Endodermal cell (in vitro differentiated cells): ENCODE results near the gene EMC10. TPM values are rescaled to one million over a fixed set of nuclear protein-coding genes. Genes with fewer than 3 reads are reported as not detected.

Source experiments
- DNase-seq: peaks from one replicate; pipeline ENCODE4 v3.0.0-alpha.2; 2017
- H3K27ac ChIP-seq: 2 replicates; pipeline ENCODE4 v1.5.1; 2013; ENCODE audit warnings: mild to moderate bottlenecking, low read depth, low read length, moderate library complexity
- H3K27me3 ChIP-seq: 2 replicates; pipeline ENCODE4 v1.6.1; 2013; ENCODE audit warnings: mild to moderate bottlenecking, low read length, moderate library complexity; ENCODE audit not compliant: insufficient read depth, control insufficient read depth, poor library complexity, severe bottlenecking
- H3K36me3 ChIP-seq: 2 replicates; pipeline ENCODE4 v1.7.0; 2013; ENCODE audit warnings: mild to moderate bottlenecking, low read length, moderate library complexity; ENCODE audit not compliant: control insufficient read depth, insufficient read depth
- H3K4me1 ChIP-seq: one replicate; pipeline ENCODE4 v1.7.0; 2013; ENCODE audit warnings: low read length; ENCODE audit not compliant: control insufficient read depth, insufficient read depth
- H3K4me3 ChIP-seq: 2 replicates; pipeline ENCODE4 v1.5.1; 2013; ENCODE audit warnings: mild to moderate bottlenecking, low read length, moderate library complexity
- H3K9ac ChIP-seq: 2 replicates; pipeline ENCODE4 v1.6.1; 2013; ENCODE audit warnings: mild to moderate bottlenecking, low read length, moderate library complexity; ENCODE audit not compliant: poor library complexity, severe bottlenecking; ENCODE audit errors: extremely low read depth
- H3K9me3 ChIP-seq: 2 replicates; pipeline ENCODE4 v1.6.1; 2013; ENCODE audit warnings: mild to moderate bottlenecking, low read length, moderate library complexity; ENCODE audit not compliant: control insufficient read depth
- H3K27ac Mint-ChIP-seq: 2 replicates; pipeline ENCODE4 v1.8.0; 2020; ENCODE audit warnings: mixed read lengths
- H3K27me3 Mint-ChIP-seq: 2 replicates; pipeline ENCODE4 v1.8.0; 2021; ENCODE audit warnings: mild to moderate bottlenecking, mixed read lengths; ENCODE audit not compliant: insufficient read depth
- H3K36me3 Mint-ChIP-seq: 2 replicates; pipeline ENCODE4 v1.8.0; 2020; ENCODE audit warnings: low read depth, mixed read lengths
- H3K4me1 Mint-ChIP-seq: 2 replicates; pipeline ENCODE4 v1.8.0; 2020; ENCODE audit warnings: mixed read lengths
- H3K4me3 Mint-ChIP-seq: 2 replicates; pipeline ENCODE4 v1.8.0; 2020; ENCODE audit warnings: mild to moderate bottlenecking, moderate library complexity, mixed read lengths
- H3K9me3 Mint-ChIP-seq: 2 replicates; pipeline ENCODE4 v1.8.0; 2020; ENCODE audit warnings: mild to moderate bottlenecking, mixed read lengths
- WGBS, 2 experiments: methylation state at CpG; one replicate each; pipeline versions ENCODE4 v1.1.5 to v1.1.7; 2013; ENCODE audit warnings: missing lambda C conversion rate in 2 of 2, mixed read lengths in 1 of 2; ENCODE audit not compliant: insufficient coverage in 1 of 2, insufficient read length in 1 of 2; 5-methylcytosine and 5-hydroxymethylcytosine counted together
- total RNA-seq, 2 donors: library from RNA; stranded (reverse); fragmentation: NEBNext Ultra II Directional in 1 of 2; extraction: Animal tissue kit (Norgen Biotek cat#: 25700) in 1 of 2; gene quantifications; 2 replicates in 1 of 2; 3 replicates in 1 of 2; pipeline ENCODE4 v1.2.1, GENCODE V29; 2021
- TF ChIP-seq, protein P1 (sequence below): fragments of 200-600 bp; sonication (generic); conservative IDR thresholded peaks from 2 replicates; pipeline ENCODE4 v1.5.0; 2021; ENCODE audit warnings: antibody characterized with exemption, mild to moderate bottlenecking

Gene EMC10
- total RNA-seq, 2 donors from 2014 or later, result 119 to 123 TPM

DNA sequence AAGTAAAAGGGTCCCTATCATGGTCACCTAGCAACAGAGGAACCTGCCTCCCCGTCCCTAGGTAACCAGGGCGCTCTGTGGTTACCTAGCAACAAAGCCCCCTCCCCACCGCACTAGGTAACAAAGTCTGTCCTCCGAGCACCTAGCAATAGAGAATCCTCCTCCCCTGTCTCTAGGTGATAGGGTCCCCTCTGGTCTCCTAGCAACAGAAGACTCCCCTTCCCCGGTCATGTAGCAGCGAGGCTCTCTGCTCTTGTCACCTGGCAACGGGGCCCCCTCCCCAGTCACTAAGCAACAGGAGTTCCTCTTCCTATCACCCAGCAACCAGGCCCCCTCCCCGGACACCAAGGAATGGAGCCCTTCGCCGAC is 34.4 kb downstream of the EMC10 start:
- peaks cover 1% of the 10 kb centered on the region for H3K4me1 Mint-ChIP-seq
- H3K9ac ChIP-seq, result peak overlapping the region; percentile 38
- H3K36me3 Mint-ChIP-seq, result no peaks in the 10 kb centered on the region
- H3K4me3 ChIP-seq, result peak overlapping the region; percentile 73
- H3K9me3 ChIP-seq, result no peaks in the 10 kb centered on the region
- TF ChIP-seq, protein P1, sequence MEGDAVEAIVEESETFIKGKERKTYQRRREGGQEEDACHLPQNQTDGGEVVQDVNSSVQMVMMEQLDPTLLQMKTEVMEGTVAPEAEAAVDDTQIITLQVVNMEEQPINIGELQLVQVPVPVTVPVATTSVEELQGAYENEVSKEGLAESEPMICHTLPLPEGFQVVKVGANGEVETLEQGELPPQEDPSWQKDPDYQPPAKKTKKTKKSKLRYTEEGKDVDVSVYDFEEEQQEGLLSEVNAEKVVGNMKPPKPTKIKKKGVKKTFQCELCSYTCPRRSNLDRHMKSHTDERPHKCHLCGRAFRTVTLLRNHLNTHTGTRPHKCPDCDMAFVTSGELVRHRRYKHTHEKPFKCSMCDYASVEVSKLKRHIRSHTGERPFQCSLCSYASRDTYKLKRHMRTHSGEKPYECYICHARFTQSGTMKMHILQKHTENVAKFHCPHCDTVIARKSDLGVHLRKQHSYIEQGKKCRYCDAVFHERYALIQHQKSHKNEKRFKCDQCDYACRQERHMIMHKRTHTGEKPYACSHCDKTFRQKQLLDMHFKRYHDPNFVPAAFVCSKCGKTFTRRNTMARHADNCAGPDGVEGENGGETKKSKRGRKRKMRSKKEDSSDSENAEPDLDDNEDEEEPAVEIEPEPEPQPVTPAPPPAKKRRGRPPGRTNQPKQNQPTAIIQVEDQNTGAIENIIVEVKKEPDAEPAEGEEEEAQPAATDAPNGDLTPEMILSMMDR, result no peak
- no peaks in the 10 kb centered on the region for H3K36me3 ChIP-seq
- H3K27me3 ChIP-seq, result no peaks in the 10 kb centered on the region
- no peaks in the 10 kb centered on the region for H3K4me1 ChIP-seq
- H3K27ac Mint-ChIP-seq, result peak overlapping the region; percentile 88
- WGBS, 2 experiments, result 25 to 38% methylated on average over 7 to 10 of the region's 10 CpGs
- peaks cover 34% of the 10 kb centered on the region for H3K27me3 Mint-ChIP-seq
- H3K4me3 Mint-ChIP-seq, result peak overlapping the region; percentile 70
- peak overlapping the region; percentile 97 for H3K27ac ChIP-seq
- no peak for DNase-seq
- no peaks in the 10 kb centered on the region for H3K9me3 Mint-ChIP-seq

DNA sequence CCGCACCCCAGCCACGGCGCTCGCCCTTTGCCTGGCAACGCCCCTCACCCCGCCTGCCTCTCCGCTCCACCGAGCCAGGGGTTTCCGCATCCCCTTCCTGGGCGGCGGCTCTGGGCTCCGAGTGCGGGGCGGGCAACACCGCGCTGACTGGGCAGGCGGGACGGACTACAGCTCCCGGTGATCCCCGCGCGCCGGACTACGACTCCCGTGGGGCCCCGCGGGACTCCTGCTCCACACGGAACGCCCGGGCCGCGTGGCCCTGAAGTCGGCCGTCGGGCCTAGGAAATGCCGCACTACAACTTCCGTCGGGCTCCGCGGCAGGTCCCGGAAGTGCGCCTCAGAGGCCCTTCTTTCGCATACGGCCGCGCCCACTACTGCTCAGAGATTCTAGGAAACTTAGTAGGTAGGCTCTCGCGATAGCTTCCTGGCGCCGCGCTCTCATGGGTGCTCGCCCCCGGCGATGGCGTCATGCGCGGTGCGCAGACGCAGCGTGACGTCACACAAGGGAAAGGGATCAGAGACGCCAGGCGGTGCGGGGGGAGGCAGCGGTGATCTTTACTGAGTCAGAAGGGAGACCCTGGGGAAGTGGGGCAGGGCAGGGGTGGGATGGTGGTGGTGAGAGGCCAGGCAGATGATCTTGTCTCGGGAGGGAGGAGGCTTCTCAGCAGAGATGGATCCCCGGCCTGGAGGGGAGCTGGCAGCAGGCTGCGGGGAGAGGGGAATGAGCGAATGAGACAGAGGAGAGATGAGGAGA is 34.9 kb downstream of the EMC10 start, which contains the start of gene JOSD2:
Gene JOSD2 (minus strand): TSS at position 123 of the 754 bp plus-strand sequence. CDS start 760 bp downstream, outside the sequence.
- H3K9me3 ChIP-seq, result no peaks in the 10 kb centered on the region
- H3K4me3 Mint-ChIP-seq, result peak within 1 kb of the TSS; percentile 70
- H3K36me3 Mint-ChIP-seq, result no peaks in the 10 kb centered on the region
- H3K4me3 ChIP-seq, result peak within 1 kb of the TSS; percentile 73
- no peaks in the 10 kb centered on the region for H3K36me3 ChIP-seq
- peak within 1 kb of the TSS; percentile 38 for H3K9ac ChIP-seq
- TF ChIP-seq, protein P1, result no peak
- H3K27ac ChIP-seq, result peak within 1 kb of the TSS; percentile 97
- 27 to 38% methylated on average over 23 to 69 of the region's 69 CpGs for WGBS, 2 experiments
- H3K9me3 Mint-ChIP-seq, result no peaks in the 10 kb centered on the region
- no peaks in the 10 kb centered on the region for H3K4me1 ChIP-seq
- peak; percentile 98 for DNase-seq
- no peaks in the 10 kb centered on the region for H3K27me3 ChIP-seq
- H3K27me3 Mint-ChIP-seq, result peaks cover 37% of the 10 kb centered on the region
- H3K27ac Mint-ChIP-seq, result peak within 1 kb of the TSS; percentile 94
- peaks cover 1% of the 10 kb centered on the region for H3K4me1 Mint-ChIP-seq

DNA sequence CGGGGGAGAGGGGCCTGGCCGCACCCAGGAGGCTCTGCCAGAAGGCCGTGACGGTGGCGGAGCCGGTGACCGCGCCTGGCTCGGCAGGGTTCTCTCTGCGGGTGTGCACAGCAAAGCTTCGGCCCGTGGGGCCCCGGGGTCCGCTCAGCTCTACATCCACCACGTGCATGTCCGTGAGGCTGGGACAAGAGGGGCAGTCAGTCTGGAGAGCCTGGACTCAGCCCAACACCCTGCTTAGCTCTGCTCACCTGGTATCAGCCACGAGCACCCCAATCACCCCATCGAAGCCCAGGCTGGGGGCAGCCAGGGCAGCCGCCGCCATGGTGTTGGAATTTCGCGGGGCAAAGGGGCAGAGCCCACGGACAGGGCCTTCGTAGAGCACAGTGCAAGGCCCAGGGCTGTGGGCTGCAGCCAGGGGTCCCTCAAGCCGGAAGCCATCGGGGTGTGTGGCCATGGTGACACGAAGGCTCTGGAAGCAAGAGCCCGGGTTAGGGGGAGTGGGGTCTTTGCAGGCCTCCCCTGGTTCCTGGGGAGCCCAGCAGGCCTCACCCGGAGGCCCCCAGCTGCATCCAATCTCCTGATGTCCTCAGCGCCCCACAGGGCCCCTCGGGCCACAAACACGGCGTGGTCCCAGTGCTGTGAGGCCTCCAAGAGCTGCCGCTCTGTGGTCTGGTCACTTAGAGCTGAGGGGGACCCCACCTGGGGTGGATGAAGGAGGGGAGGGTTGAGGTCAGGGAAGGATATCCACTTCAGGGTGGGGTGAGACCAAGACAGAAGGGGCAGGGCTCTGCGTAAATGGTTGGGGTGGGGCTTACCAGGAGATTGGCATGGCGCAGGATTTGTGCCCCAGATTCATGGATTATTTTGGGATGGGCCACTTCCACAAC is 36.0 kb downstream of the EMC10 start:
- H3K4me1 Mint-ChIP-seq, result peaks cover 1% of the 10 kb centered on the region
- H3K36me3 Mint-ChIP-seq, result no peaks in the 10 kb centered on the region
- H3K9me3 ChIP-seq, result no peaks in the 10 kb centered on the region
- TF ChIP-seq, protein P1, result no peak
- no peaks in the 10 kb centered on the region for H3K27me3 ChIP-seq
- whole genome bisulfite sequencing, 2 experiments, result 92 to 99% methylated on average over 14 to 36 of the region's 36 CpGs
- no peaks in the 10 kb centered on the region for H3K4me1 ChIP-seq
- no peak overlapping the region for H3K27ac Mint-ChIP-seq
- H3K27ac ChIP-seq, result peak overlapping the region; percentile 97
- peaks cover 43% of the 10 kb centered on the region for H3K27me3 Mint-ChIP-seq
- no peaks in the 10 kb centered on the region for H3K36me3 ChIP-seq
- no peaks in the 10 kb centered on the region for H3K9me3 Mint-ChIP-seq
- no peak overlapping the region for H3K9ac ChIP-seq
- DNase-seq, result no peak
- H3K4me3 ChIP-seq, result no peak overlapping the region
- H3K4me3 Mint-ChIP-seq, result peak overlapping the region; percentile 70
